Stomach (tissue), 9 donors: ENCODE results near the gene GNLY. TPM values are rescaled to one million over a fixed set of nuclear protein-coding genes. Genes with fewer than 3 reads are reported as not detected.

ENCODE experiments used
- DNase-seq, 2 donors: peaks; one replicate each; pipeline versions ENCODE4 v3.0.0 to v3.0.0-alpha.2; 2013 to 2019
- H3K27ac ChIP-seq, 5 donors: fragments of 200-600 bp in 4 of 5; sonication (generic) in 4 of 5; one replicate each; pipeline ENCODE4 v1.5.1; 2013 to 2019; ENCODE audit warnings: mild to moderate bottlenecking in 1 of 5, moderate library complexity in 1 of 5
- H3K27me3 ChIP-seq, 3 donors: fragments of 200-600 bp; sonication (generic); one replicate each; pipeline ENCODE4 v1.5.1; 2017 to 2019; ENCODE audit warnings: mixed run types in 1 of 3
- H3K36me3 ChIP-seq, 4 donors: fragments of 200-600 bp; sonication (generic); 1 replicate in 3 of 4; 2 replicates in 1 of 4; pipeline ENCODE4 v1.5.1; 2016 to 2019
- H3K4me1 ChIP-seq, 4 donors: fragments of 200-600 bp; sonication (generic); one replicate each; pipeline ENCODE4 v1.5.1; 2016 to 2019
- H3K4me3 ChIP-seq, 4 donors: fragments of 200-600 bp; sonication (generic) in 3 of 4; one replicate each; pipeline ENCODE4 v1.5.1; 2016 to 2019; ENCODE audit warnings: mild to moderate bottlenecking in 1 of 4
- H3K9me3 ChIP-seq, 4 donors: fragments of 200-600 bp; sonication (generic); one replicate each; pipeline ENCODE4 v1.5.1; 2016 to 2019
- EP300 ChIP-seq: sonication (generic); formaldehyde crosslinking; IDR thresholded peaks from one replicate; pipeline ENCODE4 v1.6.1; 2017; ENCODE audit warnings: antibody characterized with exemption
- POLR2A ChIP-seq, 4 donors: fragments of 450-650 bp; IDR thresholded peaks; one replicate each; pipeline ENCODE4 v1.6.1; 2016; ENCODE audit warnings: antibody characterized with exemption in 4 of 4, control low read depth in 2 of 4, mild to moderate bottlenecking in 1 of 4, moderate library complexity in 1 of 4
- POLR2AphosphoS5 ChIP-seq, 3 donors: sonication (generic); formaldehyde crosslinking; IDR thresholded peaks; one replicate each; pipeline ENCODE4 v1.6.1; 2016; ENCODE audit warnings: antibody characterized with exemption in 3 of 3
- WGBS, 5 donors: extraction: QIAGEN DNeasy Blood & Tissue Kit in 3 of 5; methylation state at CpG; one replicate each; pipeline versions ENCODE4 v1.1.5 to v1.1.7; 2013 to 2018; 5-methylcytosine and 5-hydroxymethylcytosine counted together
- intact Hi-C: fragments of 100-400 bp; cut with DNase I; formaldehyde crosslinking; loops from one replicate; pipeline ENCODE4 v1.15.1; 2023; ENCODE audit warnings: low total_unique reads
- polyA plus RNA-seq, 3 donors: library from polyadenylated mRNA; stranded (reverse); fragments of 200-250 nt; gene quantifications; one replicate each; pipeline ENCODE4 v1.2.3, GENCODE V29; 2013
- total RNA-seq, 5 donors: library from RNA; depleted of rRNA; stranded (reverse); fragments of >200 nt; gene quantifications; one replicate each; pipeline versions ENCODE4 v1.1.0 to v1.2.3, GENCODE V29; 2014 to 2016
- TF ChIP-seq, protein P1 (sequence below), 7 experiments: fragments of 450-650 bp in 4 of 7; fragments of 200-600 bp in 3 of 7; sonication (generic) in 3 of 7; IDR thresholded peaks; one replicate each; pipeline ENCODE4 v1.5.1; 2016 to 2019; ENCODE audit warnings: antibody characterized with exemption in 7 of 7, control low read depth in 2 of 7, mild to moderate bottlenecking in 1 of 7
- donor health status: healthy with polysubstance abuse.
- donor health status: Bipolar disorder and iron deficiency.
- donor health status: healthy.

The GNLY gene
- total and polyA plus RNA-seq, 8 donors: 0.72 to 5.8 (median 1.7) TPM; not detected in 3

- TF ChIP-seq EP300 (no peak), POLR2A (IDR thresholded peaks at IDR 0.05) (no peak), POLR2AphosphoS5 (IDR thresholded peaks at IDR 0.05) (no peak)
- TF ChIP-seq, protein P1, sequence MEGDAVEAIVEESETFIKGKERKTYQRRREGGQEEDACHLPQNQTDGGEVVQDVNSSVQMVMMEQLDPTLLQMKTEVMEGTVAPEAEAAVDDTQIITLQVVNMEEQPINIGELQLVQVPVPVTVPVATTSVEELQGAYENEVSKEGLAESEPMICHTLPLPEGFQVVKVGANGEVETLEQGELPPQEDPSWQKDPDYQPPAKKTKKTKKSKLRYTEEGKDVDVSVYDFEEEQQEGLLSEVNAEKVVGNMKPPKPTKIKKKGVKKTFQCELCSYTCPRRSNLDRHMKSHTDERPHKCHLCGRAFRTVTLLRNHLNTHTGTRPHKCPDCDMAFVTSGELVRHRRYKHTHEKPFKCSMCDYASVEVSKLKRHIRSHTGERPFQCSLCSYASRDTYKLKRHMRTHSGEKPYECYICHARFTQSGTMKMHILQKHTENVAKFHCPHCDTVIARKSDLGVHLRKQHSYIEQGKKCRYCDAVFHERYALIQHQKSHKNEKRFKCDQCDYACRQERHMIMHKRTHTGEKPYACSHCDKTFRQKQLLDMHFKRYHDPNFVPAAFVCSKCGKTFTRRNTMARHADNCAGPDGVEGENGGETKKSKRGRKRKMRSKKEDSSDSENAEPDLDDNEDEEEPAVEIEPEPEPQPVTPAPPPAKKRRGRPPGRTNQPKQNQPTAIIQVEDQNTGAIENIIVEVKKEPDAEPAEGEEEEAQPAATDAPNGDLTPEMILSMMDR (IDR thresholded peaks at IDR 0.05): no peak
- peaks cover 12 to 18% (median 14%) of the 10 kb centered on the region in 4 donors for H3K4me1 ChIP-seq
- H3K36me3 ChIP-seq: no peaks in the 10 kb centered on the region
- no peak for DNase-seq
- intact Hi-C loops: no loop called here
- peak overlapping the region in 1 of 5 donors; percentile 20 for H3K27ac ChIP-seq
- H3K4me3 ChIP-seq: no peak overlapping the region
- H3K27me3 ChIP-seq: no peaks in the 10 kb centered on the region
- no peaks in the 10 kb centered on the region for H3K9me3 ChIP-seq
- WGBS, 5 donors: 94 to 100% (median 100%) methylated on average over 1 of the region's 1 CpG
Measured at GRCh38 chr2:85681776-85682175, 12.4 kb upstream of the GNLY start.

DNA sequence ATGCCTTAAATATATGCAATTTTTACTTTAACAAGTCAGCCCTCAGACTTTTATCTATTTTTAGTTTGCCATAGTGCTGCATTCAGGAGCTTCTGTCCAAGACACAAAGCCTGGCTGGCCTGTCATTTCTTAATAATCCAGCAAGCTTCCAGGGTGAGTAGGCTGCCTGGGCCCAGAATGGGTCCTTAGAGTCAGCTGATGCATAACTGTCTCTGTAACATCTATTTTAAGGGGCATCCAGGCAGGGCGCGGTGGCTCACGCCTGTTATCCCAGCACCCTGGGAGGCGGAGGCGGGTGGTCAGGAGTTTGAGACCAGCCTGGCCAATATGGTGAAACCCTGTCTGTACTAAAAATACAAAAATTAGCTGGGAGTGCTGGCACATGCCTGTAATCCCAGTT lies 11.8 kb upstream of the GNLY start:
- no peak overlapping the region for H3K27ac ChIP-seq
- TF ChIP-seq POLR2A (IDR thresholded peaks at IDR 0.05) (no peak), EP300 (no peak), POLR2AphosphoS5 (IDR thresholded peaks at IDR 0.05) (no peak)
- TF ChIP-seq, protein P1 (IDR thresholded peaks at IDR 0.05): no peak
- DNase-seq: no peak
- peaks cover 12 to 18% (median 14%) of the 10 kb centered on the region in 4 donors for H3K4me1 ChIP-seq
- intact Hi-C loops: no loop called here
- H3K4me3 ChIP-seq: no peak overlapping the region
- H3K36me3 ChIP-seq: no peaks in the 10 kb centered on the region
- H3K27me3 ChIP-seq: no peaks in the 10 kb centered on the region
- WGBS, 5 donors: 93 to 98% (median 95%) methylated on average over 5 of the region's 5 CpGs
- no peaks in the 10 kb centered on the region for H3K9me3 ChIP-seq

DNA sequence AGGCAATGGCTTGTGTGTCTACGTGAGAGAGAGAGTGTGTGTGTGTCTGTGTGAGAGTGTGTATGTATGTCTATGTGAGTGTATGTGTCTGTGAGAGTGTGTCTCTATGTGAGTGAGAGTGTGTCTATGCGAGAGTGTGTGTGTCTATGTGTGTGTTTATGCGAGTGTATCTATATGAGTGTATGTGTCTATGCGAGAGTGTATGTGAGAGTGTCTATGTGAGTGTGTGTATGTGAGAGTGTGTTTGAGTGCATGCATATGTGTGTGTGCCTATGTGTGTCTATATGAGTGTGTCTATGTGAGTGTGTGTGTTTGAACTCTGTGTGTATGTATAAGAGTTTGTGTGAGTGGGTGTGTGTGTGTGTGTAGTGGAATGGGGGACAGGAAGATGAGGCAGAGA lies 9.8 kb upstream of the GNLY start:
- H3K36me3 ChIP-seq: no peaks in the 10 kb centered on the region
- H3K4me3 ChIP-seq: no peak overlapping the region
- intact Hi-C loops: no loop called here
- no peaks in the 10 kb centered on the region for H3K9me3 ChIP-seq
- DNase-seq: no peak
- no peak overlapping the region for H3K27ac ChIP-seq
- WGBS, 5 donors: 90 to 98% (median 96%) methylated on average over 4 of the region's 4 CpGs
- H3K4me1 ChIP-seq: peaks cover 1 to 4% (median 2%) of the 10 kb centered on the region in 4 donors
- TF ChIP-seq POLR2A (IDR thresholded peaks at IDR 0.05) (peak in 1 of 4 donors; percentile 16), POLR2AphosphoS5 (IDR thresholded peaks at IDR 0.05) (no peak), EP300 (no peak)
- TF ChIP-seq, protein P1 (IDR thresholded peaks at IDR 0.05): no peak
- H3K27me3 ChIP-seq: no peaks in the 10 kb centered on the region

DNA sequence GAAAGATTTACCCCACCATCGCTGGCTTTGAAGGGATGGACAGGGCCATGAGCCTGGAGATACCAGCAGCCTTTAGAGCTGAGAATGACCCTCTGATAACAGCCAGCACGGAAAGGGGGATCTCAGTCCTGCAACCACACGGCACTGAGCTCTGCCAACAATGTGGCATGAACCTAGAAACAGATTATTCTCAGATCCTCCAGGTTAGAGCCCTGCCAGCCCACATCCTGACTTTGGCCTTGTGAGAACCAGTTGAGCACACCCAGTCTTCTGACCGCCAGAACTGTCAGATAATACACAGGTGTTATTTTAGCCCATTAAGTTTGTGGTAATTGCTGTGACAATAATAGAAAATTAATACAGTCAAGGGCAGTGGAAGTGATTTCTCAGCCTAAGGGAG lies 9.4 kb upstream of the GNLY start:
- intact Hi-C loops: no loop called here
- TF ChIP-seq POLR2A (IDR thresholded peaks at IDR 0.05): no peak

GRCh38 chr2:85690932-85691331 lies 3.2 kb upstream of the GNLY start:
- H3K9me3 ChIP-seq: no peaks in the 10 kb centered on the region
- H3K36me3 ChIP-seq: no peaks in the 10 kb centered on the region
- no peak overlapping the region for H3K4me3 ChIP-seq
- no peaks in the 10 kb centered on the region for H3K4me1 ChIP-seq
- H3K27me3 ChIP-seq: no peaks in the 10 kb centered on the region
- TF ChIP-seq EP300 (no peak), POLR2A (IDR thresholded peaks at IDR 0.05) (no peak), POLR2AphosphoS5 (IDR thresholded peaks at IDR 0.05) (no peak)
- TF ChIP-seq, protein P1 (IDR thresholded peaks at IDR 0.05): no peak
- no peak overlapping the region for H3K27ac ChIP-seq
- intact Hi-C loops: no loop called here
- WGBS, 5 donors: 86 to 92% (median 87%) methylated on average over 4 of the region's 4 CpGs
- DNase-seq: no peak

More for the DNA sequence above, 9.4 kb upstream of the GNLY start:
- no peaks in the 10 kb centered on the region for H3K4me1 ChIP-seq
- H3K36me3 ChIP-seq: no peaks in the 10 kb centered on the region
- peak in 1 of 2 donors; percentile 21 for DNase-seq
- H3K27me3 ChIP-seq: no peaks in the 10 kb centered on the region
- no peaks in the 10 kb centered on the region for H3K9me3 ChIP-seq
- WGBS, 5 donors: 61 to 77% (median 69%) methylated on average over 4 of the region's 4 CpGs
- no peak overlapping the region for H3K4me3 ChIP-seq
- H3K27ac ChIP-seq: no peak overlapping the region
